NCI-H1092 treated with DMSO at 0.1 percent for 48 hours (cell line): ENCODE results near the gene POU5F1.

Experiments used
- DNase-seq: peaks from one replicate; lab custom pipeline; 2025; lab: John Stamatoyannopoulos, UW

POU5F1 gene

GRCh38 chr6:31114541-31114878 lies 56.0 kb downstream of the POU5F1 start, which contains the start of gene PSORS1C1:
TSS of gene PSORS1C1 (plus strand) at chr6:31114800. CDS start at chr6:31129633, 14,833 bp downstream.
- no peak for DNase-seq
